B cell (primary cell): ENCODE measurements around the gene FES. TPM values are rescaled to one million over a fixed set of nuclear protein-coding genes. Genes with fewer than 3 reads are reported as not detected.

Experiments
- ATAC-seq: fragments of 200-7000 bp; cut with Tn5 transposase; one replicate; pipeline ENCODE4 v1.10.0; 2021; ENCODE audit warnings: low read depth, mild to moderate bottlenecking, moderate number of reproducible peaks, moderate library complexity
- CTCF ChIA-PET: fragments of 350-600 bp; sonication (Branson Sonifier 250); formaldehyde crosslinking; loops from one replicate; lab custom pipeline; 2021; ENCODE audit warnings: antibody characterized with exemption, inconsistent platforms; lab: Charles Lee
- POLR2A ChIA-PET: fragments of 350-600 bp; sonication (Branson Sonifier 250); formaldehyde crosslinking; loops from one replicate; lab custom pipeline; 2021; ENCODE audit warnings: antibody characterized with exemption; lab: Charles Lee
- DNase-seq: peaks from one replicate; pipeline ENCODE4 v3.0.0; 2013
- H2AFZ ChIP-seq: 2 replicates; pipeline ENCODE4 v1.6.1; 2012; ENCODE audit warnings: mild to moderate bottlenecking, low read depth, low read length; ENCODE audit not compliant: insufficient read depth, poor library complexity, severe bottlenecking
- H3K27ac ChIP-seq, 2 donors: 1 replicate in 1 of 2; 2 replicates in 1 of 2; pipeline ENCODE4 v1.5.1; 2012 to 2013; ENCODE audit warnings: low read length in 2 of 2, mild to moderate bottlenecking in 2 of 2, moderate library complexity in 1 of 2
- H3K27me3 ChIP-seq, 4 experiments: fragments of 200-600 bp in 1 of 4; sonication (generic) in 1 of 4; replicated peaks in 1 of 4; 1 replicate in 2 of 4; 2 replicates in 2 of 4; pipeline versions ENCODE4 v1.6.1 to v1.7.0; 2013 to 2016; ENCODE audit warnings: low read length in 3 of 4, mild to moderate bottlenecking in 2 of 4, mixed read lengths in 1 of 4, moderate library complexity in 1 of 4; ENCODE audit not compliant: insufficient read depth in 4 of 4, control insufficient read depth in 3 of 4; ENCODE audit errors: control extremely low read depth in 1 of 4
- H3K36me3 ChIP-seq, 2 experiments: replicated peaks in 1 of 2; 1 replicate in 1 of 2; 2 replicates in 1 of 2; pipeline versions ENCODE4 v1.6.1 to v1.7.1; 2013; ENCODE audit warnings: low read length in 1 of 2; ENCODE audit not compliant: insufficient read depth in 2 of 2, control insufficient read depth in 1 of 2; ENCODE audit errors: control extremely low read depth in 1 of 2, extremely low read depth in 1 of 2
- H3K4me1 ChIP-seq, 2 donors: fragments of 200-600 bp in 1 of 2; sonication (generic) in 1 of 2; 1 replicate in 1 of 2; 2 replicates in 1 of 2; pipeline versions ENCODE4 v1.5.1 to v1.6.1; 2013 to 2017; ENCODE audit warnings: low read length in 2 of 2; ENCODE audit not compliant: control insufficient read depth in 2 of 2, insufficient read depth in 2 of 2
- H3K4me2 ChIP-seq: replicated peaks from 2 replicates; pipeline ENCODE3; 2012; ENCODE audit warnings: mild to moderate bottlenecking, low read depth, low read length; ENCODE audit not compliant: poor library complexity, severe bottlenecking
- H3K4me3 ChIP-seq, 5 experiments: fragments of 200-600 bp in 1 of 5; sonication (generic) in 1 of 5; 1 replicate in 3 of 5; 2 replicates in 2 of 5; pipeline versions ENCODE4 v1.5.1 to v1.7.0; 2011 to 2016; ENCODE audit warnings: low read length in 4 of 5, mild to moderate bottlenecking in 4 of 5, low read depth in 2 of 5, control low read depth in 1 of 5, moderate library complexity in 1 of 5; ENCODE audit not compliant: insufficient read depth in 1 of 5; ENCODE audit errors: control extremely low read depth in 1 of 5, extremely low read depth in 1 of 5
- H3K79me2 ChIP-seq: fragments of 200-600 bp; sonication (generic); one replicate; pipeline ENCODE4 v1.6.0; 2016; ENCODE audit warnings: low read length; ENCODE audit not compliant: control insufficient read depth, insufficient read depth
- H3K9ac ChIP-seq: fragments of 200-600 bp; sonication (generic); 2 replicates; pipeline ENCODE4 v1.6.1; 2017; ENCODE audit warnings: mild to moderate bottlenecking, low read length, moderate library complexity
- H3K9me3 ChIP-seq, 3 donors: one replicate each; pipeline versions ENCODE4 v1.6.1 to v1.7.1; 2013; ENCODE audit warnings: low read length in 2 of 3; ENCODE audit not compliant: control insufficient read depth in 2 of 3, insufficient read depth in 1 of 3; ENCODE audit errors: control extremely low read depth in 1 of 3
- H4K20me1 ChIP-seq: 2 replicates; pipeline ENCODE4 v1.6.0; 2012; ENCODE audit warnings: mild to moderate bottlenecking, low read length; ENCODE audit not compliant: insufficient read depth, control insufficient read depth, poor library complexity, severe bottlenecking
- H3K27ac Mint-ChIP-seq: one replicate; pipeline ENCODE4 v1.8.0; 2021; ENCODE audit warnings: mixed read lengths
- H3K27me3 Mint-ChIP-seq: one replicate; pipeline ENCODE4 v1.8.0; 2021; ENCODE audit warnings: mixed read lengths
- H3K4me1 Mint-ChIP-seq: one replicate; pipeline ENCODE4 v1.8.0; 2021; ENCODE audit warnings: mixed read lengths
- H3K4me3 Mint-ChIP-seq: one replicate; pipeline ENCODE4 v1.8.0; 2021; ENCODE audit warnings: mixed read lengths
- H3K9me3 Mint-ChIP-seq: one replicate; pipeline ENCODE4 v1.8.0; 2022; ENCODE audit warnings: mixed read lengths; ENCODE audit not compliant: insufficient read depth
- CTCF ChIP-seq: fragments of 200-600 bp; IDR thresholded peaks from one replicate; pipeline ENCODE4 v1.8.0; 2022; ENCODE audit warnings: antibody characterized with exemption, mild to moderate bottlenecking
- EZH2 ChIP-seq: IDR thresholded peaks from 2 replicates; pipeline ENCODE4 v1.6.1; 2012; ENCODE audit warnings: borderline replicate concordance, low read depth, mild to moderate bottlenecking, moderate library complexity, low read length; ENCODE audit not compliant: insufficient read depth, poor library complexity, severe bottlenecking
- WGBS: methylation state at CpG from one replicate; pipeline ENCODE4 v1.1.5; 2013; ENCODE audit warnings: missing lambda C conversion rate; ENCODE audit not compliant: insufficient coverage; 5-methylcytosine and 5-hydroxymethylcytosine counted together
- intact Hi-C: fragments of 100-400 bp; cut with micrococcal nuclease; formaldehyde crosslinking; loops from one replicate; pipeline ENCODE4 v1.10.0; 2022
- polyA plus RNA-seq: library from polyadenylated mRNA; depleted of rRNA; stranded (reverse); fragments of >200 nt; gene quantifications from 2 replicates; pipeline ENCODE4 v1.2.3, GENCODE V29; 2012
- total RNA-seq, 2 donors: library from RNA; stranded (reverse); fragments of 120-200 nt in 1 of 2; gene quantifications; 1 replicate in 1 of 2; 2 replicates in 1 of 2; pipeline versions ENCODE4 v1.2.3 to v1.2.4, GENCODE V29; 2013 to 2022

Gene FES
- total and polyA plus RNA-seq, 2 donors (not counting 1 experiment from before 2014, with no cell fraction given): 23.9 to 31.4 TPM

DNA sequence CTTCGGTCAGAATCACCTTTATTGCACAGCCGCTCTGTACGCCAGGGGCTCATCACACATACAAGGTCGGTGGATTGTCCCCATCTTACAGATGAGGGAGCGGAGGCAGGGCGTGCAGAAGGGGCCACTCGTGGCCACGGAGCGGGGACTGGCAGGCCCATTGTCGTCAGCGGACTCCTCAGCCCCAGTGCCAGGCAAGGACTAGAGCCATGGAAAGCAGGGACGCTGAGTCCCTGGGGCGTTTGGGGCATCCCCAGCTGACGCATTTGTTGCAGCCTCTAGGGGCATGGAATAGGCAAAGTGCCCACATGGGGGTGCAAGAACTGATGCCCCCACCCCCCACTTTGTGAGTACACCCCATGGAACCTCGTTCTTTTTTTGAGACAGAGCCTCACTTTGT is 45.8 kb upstream of the FES start:
- Mint-ChIP-seq H3K27ac (peak overlapping the region; percentile 83), H3K27me3 (no peaks in the 10 kb centered on the region), H3K4me3 (peak overlapping the region; percentile 69), H3K9me3 (no peaks in the 10 kb centered on the region), H3K4me1 (peaks cover 37% of the 10 kb centered on the region)
- peaks cover 33 to 46% of the 10 kb centered on the region in 2 donors for H3K4me1 ChIP-seq
- TF ChIP-seq CTCF (no peak), EZH2 (no peak)
- no peaks in the 10 kb centered on the region for H3K9me3 ChIP-seq
- intact Hi-C loops: loop anchor here (1.0 to 5.0 kb wide), 5 partner anchors 18 to 121 kb away; partner anchors contain the start of gene BLM
- ATAC-seq (no peak), DNase-seq (no peak)
- H3K4me2 ChIP-seq: peak overlapping the region; percentile 87
- H2AFZ ChIP-seq: peak overlapping the region; percentile 43
- ChIA-PET POLR2A (interaction anchor here (0.5 to 2.4 kb wide), 11 partner anchors 8 to 820 kb away, joined by 3 to 28 read pairs (median 4); partner anchors contain the start of gene UNC45A), CTCF (interaction anchor here (0.7 to 3.3 kb wide), 4 partner anchors 8 to 47 kb away, joined by 5 to 28 read pairs (median 8); partner anchors contain the start of gene FES)
- 72% methylated on average over 15 of the region's 15 CpGs for WGBS
- no peaks in the 10 kb centered on the region for H4K20me1 ChIP-seq
- H3K9ac ChIP-seq: peak overlapping the region; percentile 34
- H3K27ac ChIP-seq: no peak overlapping the region
- H3K36me3 ChIP-seq: no peaks in the 10 kb centered on the region
- H3K79me2 ChIP-seq: peaks cover 8% of the 10 kb centered on the region
- H3K4me3 ChIP-seq: peak overlapping the region in 2 of 5 experiments; percentile 21 to 39
- H3K27me3 ChIP-seq: no peaks in the 10 kb centered on the region
